G401 (cell line): ENCODE results near the gene GRIK5. TPM values are rescaled to one million over a fixed set of nuclear protein-coding genes. Genes with fewer than 3 reads are reported as not detected.
"Not testable (repeated sequence)": the region's sequence is repeated elsewhere in the genome, so short reads cannot be mapped to it uniquely, and the experiment has no call there.

Experiments used
- DNase-seq: peaks from one replicate; pipeline ENCODE4 v3.0.0-alpha.2; 2015; ENCODE audit warnings: low spot score
- in situ Hi-C: cut with HindIII; loops from 2 replicates; pipeline ENCODE4 v1.10.0; 2016; ENCODE audit warnings: low sequenced_read_pairs, mixed read lengths
- total RNA-seq: library from RNA; depleted of rRNA; stranded (reverse); fragments of >200 nt; shearing (Covaris generic); gene quantifications from 2 replicates; pipeline ENCODE4 v1.2.3, GENCODE V29; 2014

The GRIK5 gene
- total RNA-seq, 1 experiment from 2014 or later, result 1.1 TPM

DNA sequence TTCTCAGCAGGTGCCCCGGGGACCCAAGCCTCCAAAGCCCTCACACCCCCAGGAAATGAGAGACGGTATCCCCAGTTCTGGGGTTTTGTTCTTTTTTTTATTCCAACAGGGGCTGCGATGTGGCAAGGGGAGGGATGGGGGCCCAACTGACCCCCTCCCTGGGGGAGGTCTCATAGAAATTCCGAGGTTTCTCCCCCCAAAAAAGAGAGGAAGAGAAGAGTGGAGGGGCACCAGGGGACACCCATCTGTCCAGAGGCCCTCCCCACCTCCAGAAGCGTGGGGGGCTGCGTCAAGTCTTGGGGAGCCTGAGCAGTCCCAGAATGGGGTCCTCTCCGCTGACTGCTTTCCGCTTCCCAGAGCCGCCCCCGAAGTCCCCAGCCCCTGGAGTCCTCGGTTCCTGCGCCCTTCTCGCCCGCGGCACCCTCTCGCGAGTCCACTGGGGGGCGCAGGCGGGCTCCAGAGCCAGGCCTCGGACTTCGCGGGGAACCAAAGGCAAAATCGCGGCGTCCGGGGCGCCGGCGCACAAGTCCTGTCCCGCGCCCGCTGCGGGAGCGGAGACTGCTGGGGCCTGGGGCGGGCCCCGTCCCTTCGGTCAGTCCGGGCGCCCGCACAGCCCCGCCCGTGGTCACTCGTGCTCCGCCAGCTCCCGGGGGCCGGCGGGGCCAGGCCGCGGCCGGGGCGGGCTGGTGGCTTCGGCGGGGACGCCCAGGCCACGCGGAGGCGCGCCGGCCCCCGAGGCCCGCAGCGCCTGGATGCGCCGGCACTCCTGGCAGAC, 71.6 kb downstream of the GRIK5 start:
- in situ Hi-C loops, result no loop called here
- DNase-seq, result peak; percentile 66

DNA sequence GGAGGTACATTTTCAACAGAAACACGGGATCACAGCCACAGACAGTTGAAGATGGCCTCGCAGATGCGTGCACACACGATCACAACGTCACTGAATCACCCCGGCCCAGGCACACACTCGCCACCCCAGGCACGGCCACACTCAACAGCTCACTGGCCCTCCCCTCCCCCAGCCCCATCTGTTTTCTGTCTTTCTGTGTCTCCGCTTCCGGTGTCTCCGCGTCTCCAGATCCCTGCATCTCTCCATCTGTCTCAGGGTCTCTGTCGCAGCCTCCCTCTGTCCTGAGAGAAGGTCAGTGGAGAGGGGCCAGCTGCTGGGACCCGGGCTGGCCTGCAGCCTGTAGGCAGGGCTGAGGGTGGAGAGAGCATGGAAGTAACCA, 72.2 kb downstream of the GRIK5 start:
- peak; percentile 60 for DNase-seq
- in situ Hi-C loops, result no loop called here

DNA sequence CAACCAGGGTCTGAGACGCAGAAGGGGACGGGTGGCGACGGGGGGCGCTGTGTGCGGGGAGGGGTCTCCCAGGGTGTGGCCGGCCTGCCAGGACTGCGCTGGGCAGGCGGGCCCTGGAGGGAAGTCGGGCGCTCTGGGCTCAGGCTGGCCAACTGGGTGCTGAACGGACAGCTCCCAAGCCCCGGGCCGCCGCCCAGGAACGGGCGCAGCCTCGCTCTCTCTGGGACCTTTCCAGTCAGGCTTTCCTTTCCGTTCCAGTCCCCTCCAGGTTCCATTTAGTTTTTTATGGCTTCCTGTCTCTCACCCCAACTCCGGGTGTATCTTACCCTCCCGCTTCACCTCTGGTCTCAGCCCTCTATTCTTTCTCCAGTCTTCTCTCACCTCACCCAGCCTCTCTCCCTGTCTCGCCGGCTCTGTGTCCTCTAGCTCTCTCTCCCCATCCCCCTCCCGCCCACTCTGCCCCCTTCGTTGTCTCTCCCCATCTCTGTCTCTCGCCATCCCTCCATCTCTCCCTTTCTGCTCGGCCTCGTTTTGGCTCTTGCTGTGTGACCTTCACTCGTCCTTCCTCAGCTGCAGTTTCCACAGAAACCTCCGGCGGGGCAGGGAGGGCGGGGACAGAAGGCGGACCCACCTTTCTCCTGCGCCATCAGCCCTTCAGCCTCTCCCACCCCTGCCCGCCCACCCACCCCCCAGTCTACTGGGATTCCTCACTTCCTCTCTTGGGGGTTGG, 72.7 kb downstream of the GRIK5 start:
- in situ Hi-C loops, result no loop called here
- peak; percentile 29 for DNase-seq

DNA sequence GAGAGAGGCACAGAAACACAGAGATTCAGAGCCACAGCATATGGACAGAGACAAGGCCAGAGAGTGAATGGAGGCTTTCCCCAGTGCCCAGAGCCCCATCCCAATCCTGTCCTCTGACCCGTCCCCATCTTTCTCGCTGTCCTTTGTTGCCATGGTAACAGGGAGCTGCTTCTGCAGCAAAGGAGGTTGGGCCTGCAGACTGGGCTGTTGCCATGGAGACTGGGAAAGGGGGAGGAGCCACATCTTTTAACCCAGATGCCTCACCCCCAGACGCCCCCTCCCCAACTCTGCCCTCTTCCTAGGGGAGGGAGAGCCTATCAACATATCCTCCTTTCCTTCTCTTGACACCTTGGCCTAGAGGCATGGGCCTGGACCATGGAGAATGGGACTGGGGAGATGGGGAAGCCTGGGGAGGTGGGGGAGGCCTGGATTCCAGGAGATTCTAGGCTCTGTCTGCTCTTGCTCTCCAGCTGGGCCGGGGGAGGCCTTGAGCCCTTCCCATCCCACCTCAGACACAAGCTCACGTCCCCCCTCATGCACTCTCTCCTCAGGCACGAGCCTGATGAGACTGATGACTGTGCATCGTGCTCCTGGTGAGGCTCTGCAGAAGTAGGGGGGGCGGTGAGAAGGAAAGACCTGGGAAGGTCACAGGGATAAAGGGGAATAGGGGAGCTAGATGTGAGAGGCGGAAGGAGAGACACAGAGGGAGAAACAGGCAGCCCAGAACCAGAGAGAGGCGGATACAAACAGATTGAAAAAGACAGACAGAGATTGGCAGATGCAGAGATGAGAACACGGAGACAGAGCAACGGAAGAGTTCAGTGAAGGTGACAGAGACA, 73.8 kb downstream of the GRIK5 start:
- DNase-seq, result peak; percentile 86
- in situ Hi-C loops, result no loop called here

DNA sequence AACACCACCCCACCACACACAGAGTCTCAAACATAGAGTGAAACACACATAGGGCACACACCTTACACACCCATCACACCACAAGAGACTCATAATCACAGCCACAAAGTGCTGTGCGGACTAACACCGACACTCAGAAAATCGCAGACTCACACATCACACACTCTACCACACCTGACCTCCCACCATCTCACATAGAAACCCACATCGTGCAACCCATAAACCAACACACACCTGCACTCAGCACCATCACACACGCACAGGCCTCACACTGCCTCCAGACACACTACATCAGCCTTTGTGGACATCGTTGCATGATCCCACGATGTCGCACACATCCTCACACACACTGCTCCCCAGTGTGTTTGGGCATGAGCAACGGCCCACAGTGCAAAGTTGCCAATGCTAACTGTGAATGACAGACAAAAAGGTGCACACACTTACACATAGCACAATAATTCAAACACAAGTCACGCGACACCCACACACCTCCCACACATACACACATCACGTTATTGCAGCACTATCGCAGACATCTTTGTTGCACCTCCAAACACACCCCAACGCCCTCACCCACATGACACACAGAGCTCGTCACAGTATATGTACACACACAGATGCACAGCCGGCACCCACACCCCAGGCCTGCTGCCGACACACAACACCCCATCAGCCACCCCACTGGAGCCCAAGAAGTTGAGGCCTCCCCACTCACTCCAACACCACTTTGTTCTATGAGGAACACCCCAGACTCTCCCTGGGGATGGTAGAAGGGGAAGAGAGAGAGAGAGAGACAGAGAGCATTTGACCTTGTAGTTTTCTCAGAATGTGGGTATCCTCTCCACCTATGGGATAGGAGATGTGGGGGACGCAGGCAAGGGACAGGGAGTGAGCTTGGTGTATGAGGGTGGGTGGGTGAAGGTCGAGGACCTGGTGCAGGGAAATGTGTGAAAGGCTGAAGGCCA, 74.7 kb downstream of the GRIK5 start:
- no peak for DNase-seq
- in situ Hi-C loops, result no loop called here

DNA sequence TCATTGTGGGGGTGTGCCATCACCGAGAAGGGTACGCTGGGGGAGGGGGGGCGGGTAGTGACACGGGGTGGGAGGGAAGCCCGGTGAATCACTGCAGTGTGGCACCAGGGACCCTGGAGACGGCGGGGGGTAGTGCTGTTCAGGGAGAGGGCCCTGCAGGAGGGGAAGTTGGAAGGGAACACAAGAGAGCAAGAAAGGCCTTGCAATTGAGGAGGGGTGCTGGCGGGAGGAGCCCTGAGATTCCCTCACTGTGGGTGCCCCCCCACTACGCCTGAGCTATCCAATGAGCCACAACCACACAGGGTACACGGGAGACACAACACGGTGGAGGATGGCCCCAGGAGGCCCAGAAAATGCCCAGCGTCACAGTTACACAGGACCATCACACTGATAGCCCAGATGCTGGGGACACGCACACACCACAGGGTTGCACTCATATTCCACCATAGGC, 75.5 kb downstream of the GRIK5 start:
- no peak for DNase-seq
- in situ Hi-C loops, result no loop called here

DNA sequence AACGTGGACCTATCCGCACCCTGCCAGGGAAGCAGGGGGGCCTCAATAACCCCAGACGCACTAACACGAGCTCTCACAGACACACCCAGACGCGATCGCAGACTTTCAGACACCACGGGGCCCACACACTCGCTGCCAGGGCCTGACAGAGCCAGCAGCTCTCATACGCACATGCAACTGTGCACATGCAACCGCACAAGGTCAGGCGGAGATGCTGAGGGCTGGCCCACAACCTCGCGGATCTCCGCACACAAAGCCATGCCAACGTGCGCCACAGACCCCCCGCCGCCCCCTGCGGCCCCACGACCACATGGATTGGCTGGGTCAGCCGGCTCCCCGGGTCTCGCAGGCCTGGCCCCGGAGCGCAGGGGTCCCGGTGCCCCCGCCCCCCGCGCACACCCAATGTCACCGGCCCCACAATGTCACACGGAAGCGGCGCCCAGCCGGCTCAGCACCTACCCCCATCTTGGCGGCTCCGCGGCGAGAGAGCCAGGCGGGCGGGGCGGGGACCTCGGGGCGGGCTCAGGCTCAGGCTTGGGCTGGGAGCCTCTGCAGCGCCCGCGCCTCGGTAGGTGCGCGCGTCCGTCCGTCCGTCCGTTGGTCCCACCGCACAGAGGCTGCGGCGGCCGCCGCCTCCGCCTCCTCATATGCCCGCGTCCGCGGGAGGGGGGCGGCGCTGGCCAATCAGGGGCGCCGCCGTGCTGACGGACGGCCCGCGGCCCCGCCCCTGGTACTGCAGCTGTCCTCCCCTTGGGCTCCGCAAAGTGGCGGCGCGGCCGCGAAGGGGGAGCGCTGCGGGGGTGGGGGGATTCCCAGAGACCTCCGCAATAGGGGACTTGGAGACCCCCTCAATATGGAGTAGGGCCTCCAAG, 76.2 kb downstream of the GRIK5 start, which contains the start of gene ATP1A3:
Gene ATP1A3, minus strand, starts transcription at position 619 of the 872 bp plus-strand sequence. Its CDS starts 154 bp downstream, at position 465.
- DNase-seq, result peak; percentile 83
- in situ Hi-C loops, result no loop called here

DNA sequence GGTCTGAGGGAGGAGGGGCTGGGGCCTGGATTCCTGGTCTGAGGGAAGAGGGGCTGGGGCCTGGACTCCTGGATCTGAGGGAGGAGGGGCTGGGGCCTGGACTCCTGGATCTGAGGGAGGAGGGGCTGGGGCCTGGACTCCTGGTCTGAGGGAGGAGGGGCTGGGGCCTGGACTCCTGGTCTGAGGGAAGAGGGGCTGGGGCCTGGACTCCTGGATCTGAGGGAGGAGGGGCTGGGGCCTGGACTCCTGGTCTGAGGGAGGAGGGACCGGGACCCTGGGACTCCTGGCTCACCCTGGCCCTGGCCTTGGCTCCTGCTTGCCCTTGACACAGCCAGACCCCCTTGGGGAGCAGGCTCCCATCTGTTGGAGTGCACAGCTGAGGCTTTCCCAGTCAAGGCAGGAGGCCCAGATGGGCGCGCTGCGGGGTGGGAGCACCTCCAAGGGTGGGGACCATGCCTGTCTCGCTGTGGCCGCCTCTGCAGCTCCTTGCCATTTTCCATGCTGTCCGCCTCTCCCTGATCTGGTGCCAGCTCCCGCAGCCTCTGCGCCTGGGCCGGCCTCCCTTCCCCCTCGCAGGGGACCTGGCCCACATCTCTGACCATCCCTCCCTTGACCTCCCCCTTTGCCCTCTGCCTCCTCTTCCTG, 78.0 kb downstream of the GRIK5 start:
- peak; percentile 64 for DNase-seq
- in situ Hi-C loops, result not testable (repeated sequence)

DNA sequence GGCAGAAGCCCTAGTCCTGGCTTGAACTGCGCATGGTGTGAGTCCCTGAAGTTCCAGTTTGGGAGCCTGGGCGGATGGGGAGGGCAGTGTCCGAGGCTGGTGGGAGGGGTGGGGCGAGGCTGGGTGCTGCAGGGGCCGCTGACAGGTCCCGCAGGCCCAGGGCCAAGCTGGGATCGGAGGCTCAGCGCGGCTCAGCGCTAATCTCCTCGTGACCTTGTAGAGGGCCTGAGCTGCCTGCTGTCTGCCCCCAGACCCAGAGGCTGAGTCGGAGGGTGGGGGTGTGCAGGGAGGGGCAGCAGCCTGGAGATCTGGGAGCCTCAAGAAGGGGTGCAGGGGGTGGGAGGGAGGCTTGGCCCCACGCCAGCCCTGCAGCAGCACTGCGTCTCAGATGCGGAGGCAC, 79.0 kb downstream of the GRIK5 start:
- peak; percentile 12 for DNase-seq

DNA sequence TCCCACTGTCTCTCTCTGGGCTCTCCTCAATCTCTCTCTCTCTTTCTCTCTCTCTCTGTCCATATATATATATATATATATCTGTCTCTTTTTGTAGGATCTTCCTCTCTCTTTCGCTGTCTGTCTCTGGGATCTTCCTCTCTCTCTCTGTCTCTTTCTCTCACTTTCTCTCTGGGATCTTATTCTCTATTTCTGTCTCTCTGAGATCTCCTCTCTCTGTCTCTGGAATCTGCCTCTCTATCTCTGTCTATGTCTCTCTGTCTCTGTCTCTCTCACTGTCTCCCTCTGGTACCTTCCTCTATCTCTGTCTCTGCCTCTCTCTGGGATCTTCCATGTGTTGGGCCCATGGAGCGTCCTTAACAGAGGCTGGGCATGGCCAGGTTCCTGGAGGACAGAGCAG, 79.4 kb downstream of the GRIK5 start:
- in situ Hi-C loops, result no loop called here
- DNase-seq, result no peak

More for the DNA sequence above, 79.0 kb downstream of the GRIK5 start:
- in situ Hi-C loops, result no loop called here

DNA sequence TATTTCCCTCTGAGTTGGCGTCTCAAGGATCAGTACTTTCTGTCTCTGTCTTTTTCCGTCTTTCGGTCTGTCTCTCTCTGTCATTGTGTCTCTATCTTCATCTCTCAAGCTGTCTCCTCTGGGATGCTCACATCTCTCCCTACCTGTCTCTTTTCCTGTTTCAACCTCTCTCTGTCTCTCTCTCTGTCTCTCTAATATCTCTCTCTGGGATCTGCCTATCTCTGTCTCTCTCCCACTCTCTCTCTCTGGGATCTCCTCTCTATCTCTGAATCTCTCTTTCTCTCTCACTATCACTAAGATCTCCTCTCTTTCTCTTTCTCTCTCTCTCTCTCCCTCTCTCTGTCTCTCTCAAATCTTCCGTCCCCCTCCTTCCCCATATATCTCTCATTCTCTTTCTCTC, 80.0 kb downstream of the GRIK5 start:
- in situ Hi-C loops, result no loop called here
- DNase-seq, result no peak

DNA sequence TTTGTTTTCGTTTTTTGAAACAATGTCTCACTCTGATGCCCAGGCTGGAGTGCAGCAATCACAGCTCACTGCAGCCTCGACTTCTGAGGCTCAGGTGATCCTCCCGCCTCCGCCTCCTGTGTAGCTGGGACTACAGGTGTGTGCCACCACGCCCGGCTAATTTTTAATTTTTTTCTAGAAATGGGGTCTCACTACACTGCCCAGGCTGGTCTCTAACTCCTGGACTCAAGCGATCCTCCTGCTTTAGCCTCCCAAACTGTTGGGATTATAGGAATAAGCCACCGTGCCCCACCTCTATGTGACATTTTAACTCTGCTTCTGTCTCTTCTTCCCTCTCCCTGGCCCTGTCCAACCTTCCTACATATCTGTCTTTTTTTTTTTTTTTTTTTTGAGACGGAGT, 81.1 kb downstream of the GRIK5 start:
- DNase-seq, result no peak
- in situ Hi-C loops, result no loop called here

DNA sequence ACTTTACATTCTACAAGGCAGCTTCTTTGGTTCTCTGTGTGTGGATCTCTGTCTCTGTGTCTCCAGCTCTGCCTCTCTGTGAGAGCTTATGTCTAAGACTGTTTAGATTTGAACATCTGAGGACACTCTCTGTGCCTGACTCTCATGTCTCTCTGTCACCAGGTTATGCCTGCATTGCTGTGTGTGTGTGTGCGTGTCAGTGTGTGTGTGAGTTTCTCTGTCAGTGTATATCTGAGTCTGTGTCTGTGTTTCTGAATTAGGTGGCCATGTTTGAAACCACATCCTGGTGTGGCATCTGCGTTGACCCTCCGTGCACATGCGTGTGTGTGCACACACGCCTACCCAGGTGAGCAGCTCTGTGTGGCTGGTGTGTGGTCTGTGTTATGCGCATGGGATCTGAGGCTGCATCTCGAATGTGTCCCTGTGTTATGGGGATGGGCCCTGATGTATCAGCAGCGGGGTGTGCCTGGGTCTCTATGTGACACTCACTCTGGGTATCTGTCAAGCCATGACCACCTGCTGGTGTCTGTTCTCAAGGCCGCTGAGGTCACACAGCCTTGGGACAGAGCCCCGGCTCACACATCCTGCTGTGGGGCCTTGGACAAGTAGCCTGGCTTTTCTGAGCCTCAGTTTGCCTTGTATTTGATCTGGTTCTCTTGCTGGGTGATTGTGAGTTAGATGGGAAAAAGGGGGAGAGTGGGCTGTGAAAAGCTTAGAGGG, 82.7 kb downstream of the GRIK5 start:
- in situ Hi-C loops, result no loop called here
- DNase-seq, result no peak

DNA sequence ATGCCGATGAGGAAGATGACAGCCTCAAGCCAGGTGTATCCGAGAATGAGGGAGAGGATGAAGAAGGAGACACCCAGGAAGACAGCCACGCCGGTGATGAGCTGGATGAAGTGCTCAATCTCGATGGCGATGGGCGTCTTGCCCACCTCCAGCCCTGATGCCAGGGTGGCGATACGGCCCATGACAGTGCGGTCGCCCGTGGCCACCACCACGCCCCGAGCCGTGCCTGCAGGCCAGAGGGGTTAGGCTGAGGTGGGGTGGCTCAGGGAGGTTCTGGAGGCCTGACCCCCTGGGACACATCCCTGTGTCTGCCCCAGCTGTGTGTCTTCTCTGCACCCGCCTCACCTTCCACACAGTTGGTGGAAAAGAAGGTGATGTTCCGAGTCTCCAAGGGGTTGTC, 85.0 kb downstream of the GRIK5 start:
- no peak for DNase-seq
- in situ Hi-C loops, result no loop called here

DNA sequence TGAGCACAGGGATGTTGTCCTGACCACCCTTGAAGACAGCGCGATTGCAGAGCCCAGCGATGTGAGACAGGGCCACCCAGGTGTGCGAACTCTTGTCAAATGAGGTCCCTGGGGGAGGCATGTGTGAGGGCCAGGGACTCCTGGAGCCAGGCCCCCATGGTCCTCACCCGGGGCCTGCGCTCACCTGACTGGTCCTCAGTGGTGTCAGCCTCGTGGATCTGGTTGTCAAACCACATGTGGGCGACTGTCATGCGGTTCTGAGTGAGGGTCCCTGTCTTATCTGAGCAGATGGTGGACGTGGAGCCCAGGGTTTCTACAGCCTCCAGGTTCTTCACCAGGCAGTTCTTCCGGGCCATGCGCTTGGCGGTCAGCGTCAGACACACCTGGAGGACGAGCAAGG, 88.3 kb downstream of the GRIK5 start:
- in situ Hi-C loops, result no loop called here
- no peak for DNase-seq

DNA sequence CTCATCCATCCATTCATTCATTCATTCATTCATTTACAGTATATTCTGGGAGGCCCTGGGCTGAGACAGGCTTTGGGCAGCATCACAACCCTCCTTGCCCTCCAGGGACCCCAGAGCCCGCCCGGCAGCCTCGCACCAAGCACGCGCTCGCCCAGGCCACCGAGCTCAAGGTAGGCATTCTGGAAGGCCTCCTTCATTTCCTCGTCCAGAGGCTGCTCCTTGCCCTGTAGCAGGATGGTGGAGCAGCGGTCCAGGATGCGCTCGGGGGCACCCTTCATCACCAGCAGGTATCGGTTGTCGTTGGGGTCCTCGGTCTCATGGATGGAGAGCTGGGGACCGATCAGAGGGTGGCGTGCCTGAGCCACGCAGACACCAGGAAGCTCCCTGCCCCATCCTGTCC, 91.5 kb downstream of the GRIK5 start:
- in situ Hi-C loops, result no loop called here
- DNase-seq, result no peak

DNA sequence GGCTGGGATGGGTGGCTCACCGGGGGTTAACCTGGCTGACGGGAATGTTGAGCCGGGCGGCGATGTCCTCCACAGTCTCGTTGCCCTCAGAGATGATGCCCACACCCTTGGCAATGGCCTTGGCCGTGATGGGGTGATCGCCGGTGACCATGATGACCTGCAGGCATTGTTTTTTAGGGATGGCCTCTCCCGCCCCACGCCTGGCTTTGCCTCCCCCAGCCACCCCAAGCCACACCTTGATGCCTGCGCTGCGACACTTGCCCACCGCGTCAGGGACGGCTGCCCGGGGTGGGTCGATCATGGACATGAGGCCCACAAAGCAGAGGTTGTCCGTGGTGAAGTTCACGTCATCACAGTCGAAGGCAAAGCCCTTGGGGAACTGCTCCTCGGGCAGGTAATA, 92.1 kb downstream of the GRIK5 start:
- DNase-seq, result no peak
- in situ Hi-C loops, result no loop called here
